DMS53 treated with DMSO at 0.1 percent for 48 hours (cell line): ENCODE results near the gene RIC3.

Experiments
- DNase-seq: peaks from one replicate; lab custom pipeline; 2025; ENCODE audit not compliant: unreplicated experiment; lab: John Stamatoyannopoulos, UW

RIC3 gene

DNA sequence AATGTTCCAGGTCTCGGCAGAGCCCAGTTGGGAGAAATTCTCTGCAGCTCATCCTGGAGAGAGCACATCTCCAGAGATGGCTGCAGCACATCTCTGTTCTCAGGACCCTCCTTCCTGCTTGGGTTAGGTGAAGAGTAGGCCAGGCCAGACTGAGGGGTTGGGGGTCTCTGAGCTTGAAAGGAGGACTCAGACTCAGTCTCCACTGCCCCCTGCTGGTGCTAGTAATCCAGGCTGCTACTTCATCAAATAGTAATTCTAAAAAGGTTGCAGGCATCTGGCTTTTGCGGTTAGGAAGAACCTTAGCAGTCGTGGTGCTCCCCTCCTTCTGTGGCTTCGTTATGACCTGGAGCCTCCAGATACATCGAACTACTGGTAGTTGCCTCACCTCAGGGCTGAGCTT, 78.1 kb downstream of the RIC3 start:
- peak; percentile 8 for DNase-seq

GRCh38 chr11:8089791-8090510, 78.9 kb downstream of the RIC3 start:
- DNase-seq: no peak

GRCh38 chr11:8087756-8088155, 81.1 kb downstream of the RIC3 start:
- no peak for DNase-seq

DNA sequence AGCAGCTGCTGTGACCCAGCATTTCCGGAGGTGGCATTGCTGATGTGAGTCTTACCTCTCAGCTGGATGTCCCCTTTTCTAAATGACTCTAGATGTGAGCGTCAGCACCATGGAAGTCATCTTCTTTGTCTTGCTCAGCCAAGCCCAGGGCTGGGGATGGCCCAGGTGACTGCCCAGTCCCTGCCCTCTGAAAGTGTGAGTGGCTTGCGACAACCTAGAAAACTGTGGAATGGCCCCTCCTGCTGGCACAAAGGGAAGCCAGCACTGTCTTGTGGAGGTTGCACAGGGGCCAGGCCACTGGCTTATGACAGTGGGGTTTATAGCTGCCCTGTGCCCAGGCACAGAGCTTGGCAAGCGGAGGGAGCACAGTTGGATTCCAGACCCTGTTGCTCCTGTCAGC, 81.6 kb downstream of the RIC3 start:
- no peak for DNase-seq

- DNase-seq: no peak
These were observed 82.3 kb downstream of the RIC3 start for GRCh38 chr11:8086571-8086970.

GRCh38 chr11:8086001-8086479, 82.8 kb downstream of the RIC3 start:
- no peak for DNase-seq

DNA sequence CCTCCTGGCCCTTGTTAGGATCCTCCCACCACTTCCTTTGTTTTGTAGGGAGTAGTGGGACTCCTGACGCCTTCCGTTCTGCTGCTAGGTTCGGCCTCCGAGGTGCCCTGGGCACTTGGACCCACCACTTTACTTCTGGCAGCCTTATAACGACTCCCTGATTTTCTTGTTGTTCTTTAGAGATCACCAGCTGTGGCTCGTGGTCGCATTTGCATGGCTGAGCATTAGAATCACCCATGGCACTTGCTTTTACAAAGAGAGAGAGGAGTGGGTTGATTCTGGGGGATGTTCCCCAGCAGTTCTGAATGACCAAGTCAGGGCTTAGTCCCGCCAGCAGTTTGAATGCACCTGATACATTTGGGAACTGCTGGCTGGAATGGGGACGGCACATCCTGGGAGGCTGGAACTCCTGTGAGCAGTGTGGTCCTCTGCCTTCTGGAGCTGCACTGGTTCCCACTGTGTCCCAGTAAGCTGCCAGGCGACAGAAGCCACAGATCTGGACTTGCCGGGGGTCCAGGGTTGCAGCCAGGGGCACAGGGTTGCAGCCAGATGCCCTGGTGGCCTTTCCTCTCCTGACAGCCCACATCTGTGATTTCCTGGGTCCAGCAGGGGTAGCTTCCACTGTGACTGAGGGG, 83.7 kb downstream of the RIC3 start:
- DNase-seq: no peak

- DNase-seq: no peak
These were observed 84.5 kb downstream of the RIC3 start for GRCh38 chr11:8084352-8084751.

GRCh38 chr11:8083871-8084281, 84.9 kb downstream of the RIC3 start:
- no peak for DNase-seq

DNA sequence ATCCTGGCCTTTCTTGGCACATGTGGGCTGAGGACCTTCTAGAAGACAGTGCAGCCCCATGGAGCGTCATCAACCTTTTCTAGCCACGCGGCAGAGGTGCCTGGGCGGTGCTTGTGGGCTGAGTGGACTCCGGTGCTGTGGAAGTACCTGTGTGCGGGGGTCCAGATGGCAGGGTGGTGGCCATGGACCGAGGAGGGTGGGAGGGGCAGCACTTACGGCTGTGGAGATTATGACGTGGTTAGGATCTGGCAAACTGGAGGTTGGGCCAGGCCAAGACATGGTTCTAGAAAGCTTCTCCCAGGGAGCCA, 85.8 kb downstream of the RIC3 start:
- DNase-seq: no peak

DNA sequence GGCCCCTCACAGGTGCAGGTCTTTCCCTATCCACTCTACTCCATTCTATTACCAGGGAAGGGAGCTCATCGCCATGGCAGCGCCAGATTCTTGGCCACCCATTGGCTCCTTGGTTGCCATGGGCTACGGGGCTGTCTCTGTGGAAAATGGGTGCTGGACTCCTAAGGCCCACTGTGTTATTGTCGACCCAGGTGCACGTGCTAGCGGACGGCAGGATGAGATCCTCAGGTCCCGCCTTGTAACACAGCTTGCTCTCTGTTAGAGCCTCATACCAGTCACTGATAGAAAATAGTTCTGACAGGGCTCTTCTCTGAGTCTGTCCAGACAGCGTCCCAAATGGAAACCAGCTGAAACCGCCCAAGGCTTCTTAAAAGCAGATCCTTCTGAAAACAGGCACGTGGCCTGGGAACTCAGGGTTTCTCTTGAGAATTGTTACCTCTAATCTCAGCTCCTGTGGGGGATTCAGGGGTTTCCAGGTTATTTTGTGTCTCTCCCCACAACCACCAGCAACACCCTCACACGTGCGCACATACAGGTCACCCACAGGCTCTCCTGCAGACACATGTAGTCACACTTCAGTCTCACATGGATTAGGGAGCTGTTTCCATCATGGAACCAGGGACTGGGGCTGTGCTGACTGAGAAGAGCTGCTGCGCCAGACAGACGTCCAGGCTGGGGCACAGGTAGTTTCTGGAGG, 86.3 kb downstream of the RIC3 start:
- no peak for DNase-seq

DNA sequence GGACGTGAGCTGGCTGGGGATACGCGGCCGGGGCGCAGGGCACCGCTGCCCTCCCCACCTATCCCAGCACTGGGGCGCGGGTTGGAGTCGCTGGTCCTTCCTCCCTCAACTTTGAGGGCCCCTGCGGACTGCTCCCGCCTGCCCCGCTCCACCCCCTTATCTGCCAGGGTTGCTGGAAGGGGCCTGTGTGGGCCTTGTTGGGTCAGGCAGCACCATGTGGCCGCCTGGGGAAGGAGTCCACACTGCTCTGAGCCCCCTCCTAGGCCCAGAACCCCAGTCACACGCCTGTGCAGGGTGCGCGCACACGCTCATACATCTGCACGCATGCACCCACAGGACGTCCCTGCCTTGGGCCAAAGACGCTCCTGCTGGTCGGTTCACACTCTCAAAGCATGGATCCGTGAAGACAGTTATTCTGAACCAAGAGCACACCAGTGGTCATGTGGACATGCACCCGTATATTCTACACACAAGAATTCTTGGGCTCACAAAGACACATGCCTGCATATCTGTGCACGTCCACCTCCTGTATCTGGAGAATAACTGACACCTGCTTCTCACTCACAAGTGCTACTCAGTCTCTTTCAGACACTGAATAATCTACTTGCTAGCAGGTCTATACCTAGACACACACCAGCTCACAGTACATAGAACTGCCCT, 87.1 kb downstream of the RIC3 start:
- DNase-seq: no peak

DNA sequence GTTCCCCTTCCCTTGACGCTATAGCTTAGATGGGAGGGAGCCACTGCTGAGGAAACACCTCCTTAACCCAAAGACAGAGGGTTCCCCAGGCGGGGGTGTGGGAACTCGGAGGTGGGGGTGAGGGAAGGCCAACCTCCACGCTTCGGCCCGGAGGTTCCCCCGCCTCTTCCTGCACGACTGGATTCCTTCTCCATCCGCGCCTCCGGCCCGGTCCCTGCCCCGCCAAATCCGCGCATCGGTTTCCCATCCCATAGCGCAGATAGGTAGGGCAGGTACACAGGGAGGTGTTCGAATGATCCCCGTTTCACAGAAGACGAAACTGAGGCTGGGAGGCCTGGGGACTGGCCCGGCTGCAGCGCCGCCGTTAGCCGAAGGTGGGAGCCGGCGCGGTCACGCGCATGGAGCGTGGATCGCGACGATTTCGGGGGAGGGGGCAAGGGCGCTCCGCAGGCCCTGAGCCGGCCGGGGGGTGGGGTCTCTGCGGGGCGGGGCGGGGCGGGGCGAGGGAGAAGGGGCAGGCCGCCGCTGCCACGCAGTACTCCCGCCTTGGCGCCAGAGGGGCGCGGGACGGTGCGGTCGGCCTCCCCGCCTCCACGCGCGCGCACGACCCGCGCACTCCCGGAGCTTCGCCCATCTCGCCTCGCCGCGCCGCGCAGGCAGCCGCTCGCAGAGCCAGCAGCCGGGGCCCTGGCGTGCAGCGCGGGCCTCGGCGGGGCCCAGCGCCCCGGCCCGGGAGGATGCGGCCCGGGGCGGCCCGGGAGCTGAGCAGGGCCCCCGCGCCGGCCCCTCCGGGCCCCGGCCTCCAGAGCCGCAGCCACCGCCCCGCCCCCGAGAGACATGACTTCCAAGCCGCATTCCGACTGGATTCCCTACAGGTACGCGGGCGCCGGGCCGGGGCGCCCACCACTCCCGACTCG, 87.9 kb downstream of the RIC3 start, which contains the start of gene TUB:
Gene TUB (plus strand): TSS at position 538 of the 917 bp plus-strand sequence. CDS start 300 bp downstream, at position 838.
- no peak for DNase-seq

DNA sequence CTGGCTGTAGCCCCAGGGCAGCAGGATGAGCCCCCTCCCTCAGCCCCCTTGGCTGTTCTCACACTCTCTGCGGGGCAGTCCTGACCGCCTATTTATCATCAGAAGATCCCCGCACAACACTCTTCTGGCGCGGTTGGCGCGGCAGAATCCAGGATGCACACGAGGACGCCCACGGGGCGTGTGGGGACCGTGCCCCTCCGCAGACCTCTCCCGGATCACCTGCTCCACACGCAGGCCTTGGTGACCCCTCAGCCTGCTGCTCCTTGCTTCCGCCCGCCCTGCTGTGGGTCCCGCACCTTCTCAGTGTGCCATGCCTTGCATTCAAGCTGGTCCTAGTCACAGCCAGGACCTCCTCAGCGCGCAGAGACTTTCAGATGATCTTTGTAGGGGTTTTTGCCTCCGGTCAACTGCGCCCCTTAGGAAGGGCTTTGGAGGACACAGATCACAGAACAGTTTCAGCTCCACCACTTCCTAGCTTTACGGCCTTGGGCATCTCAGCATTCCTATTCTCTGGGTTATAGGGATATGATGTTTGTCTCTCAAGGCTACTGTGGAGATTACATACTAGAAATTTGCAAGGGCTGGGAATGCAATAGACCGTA, 88.7 kb downstream of the RIC3 start:
- no peak for DNase-seq

DNA sequence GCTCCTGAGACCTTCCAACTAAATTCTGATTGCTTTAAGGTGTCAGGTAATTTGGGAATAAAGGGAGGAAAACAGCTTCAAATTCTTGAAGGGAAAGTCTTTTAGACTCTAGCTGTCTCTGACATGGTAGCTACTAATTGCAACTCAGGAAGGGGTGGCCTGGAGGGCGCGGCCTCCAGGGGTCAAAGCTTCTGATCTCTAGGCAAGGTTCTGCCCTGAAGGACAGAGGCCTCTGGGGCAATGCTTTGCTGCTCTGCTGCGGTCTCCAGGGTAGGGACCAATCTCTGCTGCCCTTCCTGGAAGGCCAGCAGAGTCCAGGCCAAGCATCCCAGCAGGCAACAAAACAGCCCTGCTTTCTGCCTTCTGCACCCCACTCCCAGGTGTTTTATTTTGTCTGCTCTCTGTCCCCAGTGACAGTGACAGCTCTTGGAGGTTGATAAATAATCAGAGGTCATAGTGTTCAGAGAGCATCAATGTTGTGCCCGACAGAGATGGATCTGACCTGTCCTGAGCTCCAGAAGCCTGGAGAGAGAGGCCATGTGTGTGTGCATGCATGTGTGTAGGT, 89.6 kb downstream of the RIC3 start:
- no peak for DNase-seq

DNA sequence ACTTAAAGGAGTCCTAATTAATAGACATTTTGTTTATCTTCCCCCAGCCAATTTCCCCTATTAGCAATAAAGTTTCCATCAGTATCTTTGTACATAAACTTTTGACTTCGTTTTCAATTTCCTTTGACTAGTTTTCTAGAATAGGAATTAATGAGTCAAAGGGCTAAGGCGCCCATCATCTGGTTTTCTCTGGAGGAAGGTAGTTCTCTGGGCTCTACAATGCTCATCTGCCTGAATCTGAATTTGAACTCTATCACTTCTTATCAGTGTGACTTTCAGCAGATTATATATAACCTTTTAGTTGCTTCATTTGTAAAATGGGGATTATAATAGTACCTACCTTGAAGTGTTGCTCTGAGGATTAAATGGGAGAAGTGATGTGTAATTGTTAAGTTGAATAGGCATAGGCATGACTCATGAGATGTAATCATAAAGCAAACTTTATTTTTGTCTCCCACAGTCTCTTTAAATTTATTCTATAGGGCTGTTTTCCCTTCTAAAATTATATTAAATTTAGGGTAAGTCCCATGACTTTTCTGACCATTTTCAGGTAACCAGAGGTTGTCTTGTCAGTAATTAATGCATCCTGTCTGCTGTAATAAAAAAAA, 93.6 kb downstream of the RIC3 start:
- no peak for DNase-seq

DNA sequence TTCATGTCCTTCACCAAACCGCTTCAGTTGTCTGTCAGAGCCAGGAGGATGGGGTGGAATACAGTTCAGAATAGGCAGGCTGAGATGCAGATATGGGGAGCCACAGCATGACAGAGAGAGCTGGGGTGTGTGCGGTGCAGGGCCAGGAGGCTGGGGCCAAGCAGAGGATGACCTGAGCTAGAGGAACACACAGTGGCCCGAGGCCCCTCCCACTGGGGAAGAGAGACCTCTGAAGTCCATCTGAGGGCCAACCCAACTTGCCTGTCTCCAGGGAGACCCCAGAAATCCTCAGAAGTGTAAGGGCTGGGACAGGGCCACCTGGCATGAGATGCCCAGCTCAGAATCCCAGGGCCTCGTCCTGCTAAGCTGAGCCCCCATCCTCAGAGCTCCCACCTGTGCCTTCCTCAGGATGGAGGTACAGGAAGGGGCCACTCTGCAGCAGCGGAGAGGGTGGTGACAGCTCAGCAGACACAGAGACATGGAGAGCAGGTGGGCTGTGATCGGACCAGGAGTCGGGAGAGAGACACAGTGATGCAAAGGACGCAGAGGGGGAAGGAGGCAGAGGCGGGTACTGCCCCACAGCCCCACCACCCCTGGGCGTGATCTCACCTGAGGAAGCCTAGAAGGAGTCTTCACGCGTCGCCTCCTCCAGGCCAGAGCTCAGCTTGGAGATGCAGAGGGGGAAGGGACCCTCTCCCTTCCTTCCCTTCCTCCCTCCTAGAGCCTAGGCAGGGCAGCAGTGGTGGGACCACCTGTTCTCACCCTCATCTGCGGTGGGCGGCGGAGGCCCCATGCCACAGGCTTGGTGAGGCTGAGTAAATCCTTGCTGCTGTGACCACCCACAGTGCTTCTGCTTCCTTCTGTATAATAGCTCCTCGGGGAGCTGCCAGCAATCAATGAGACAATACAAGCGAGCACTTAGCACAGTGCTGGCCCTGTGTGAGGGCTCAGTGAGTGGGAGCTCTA, 96.9 kb downstream of the RIC3 start:
- no peak for DNase-seq

GRCh38 chr11:8070417-8071115, 98.3 kb downstream of the RIC3 start:
- no peak for DNase-seq
